SU-DHL-6 (cell line): ENCODE results near the gene KLHL22.

Source experiments
- H2AFZ ChIP-seq: fragments of 200-600 bp; sonication (generic); 2 replicates; pipeline ENCODE4 v1.6.1; 2014; ENCODE audit warnings: low read depth, mild to moderate bottlenecking, moderate library complexity, mixed read lengths, antibody characterized with exemption, low read length; ENCODE audit not compliant: severe bottlenecking
- H3F3A ChIP-seq: fragments of 200-600 bp; shearing (Covaris generic); 2 replicates; pipeline ENCODE4 v1.6.0; 2016; ENCODE audit warnings: antibody characterized with exemption, mild to moderate bottlenecking; ENCODE audit not compliant: insufficient read depth
- H3K27ac ChIP-seq: fragments of 200-600 bp; sonication (generic); 2 replicates; pipeline ENCODE4 v1.5.1; 2016; ENCODE audit warnings: low read depth, mild to moderate bottlenecking, low read length, moderate library complexity, mixed read lengths
- H3K27me3 ChIP-seq: fragments of 200-600 bp; sonication (generic), shearing (Covaris generic); 2 replicates; pipeline ENCODE4 v1.6.0; 2014; ENCODE audit warnings: mild to moderate bottlenecking, low read length
- H3K36me3 ChIP-seq: fragments of 200-600 bp; sonication (generic); 2 replicates; pipeline ENCODE4 v1.6.1; 2014; ENCODE audit warnings: mild to moderate bottlenecking, low read length, mixed read lengths
- H3K4me2 ChIP-seq: fragments of 300-600, 200-600 bp; shearing (Covaris generic), sonication (generic); 2 replicates; pipeline ENCODE4 v1.6.0; 2014; ENCODE audit warnings: low read length, low read depth, mild to moderate bottlenecking; ENCODE audit not compliant: poor library complexity, severe bottlenecking
- H3K4me3 ChIP-seq: fragments of 200-600 bp; sonication (generic); 2 replicates; pipeline ENCODE4 v1.5.1; 2014; ENCODE audit warnings: antibody characterized with exemption, low read length, mild to moderate bottlenecking, mixed read lengths; ENCODE audit not compliant: insufficient read depth, poor library complexity, severe bottlenecking
- H3K79me2 ChIP-seq: fragments of 200-600 bp; sonication (generic); 2 replicates; pipeline ENCODE4 v1.6.1; 2014; ENCODE audit warnings: mild to moderate bottlenecking, low read length, moderate library complexity; ENCODE audit not compliant: insufficient read depth
- H3K9ac ChIP-seq: fragments of 200-600 bp; sonication (generic); 2 replicates; pipeline ENCODE4 v1.7.0; 2014; ENCODE audit warnings: mild to moderate bottlenecking, low read length
- H3K9me2 ChIP-seq: fragments of 200-600 bp; sonication (generic); replicated peaks from 2 replicates; pipeline ENCODE4 v1.6.1; 2014; ENCODE audit warnings: low read length; ENCODE audit not compliant: insufficient read depth
- H3K9me3 ChIP-seq: fragments of 200-600 bp; sonication (generic); 2 replicates; pipeline ENCODE4 v1.6.1; 2014; ENCODE audit warnings: low read length, mixed read lengths; ENCODE audit not compliant: insufficient read depth
- H4K20me1 ChIP-seq: fragments of 200-600 bp; sonication (generic); 2 replicates; pipeline ENCODE4 v1.6.1; 2014; ENCODE audit warnings: low read depth, mild to moderate bottlenecking, antibody characterized with exemption, low read length, moderate library complexity, mixed read lengths
- EZH2phosphoT487 ChIP-seq: fragments of 200-600 bp; sonication (generic), shearing (Covaris generic); conservative IDR thresholded peaks from 2 replicates; pipeline ENCODE4 v1.6.1; 2018; ENCODE audit warnings: mild to moderate bottlenecking, antibody characterized with exemption, low read length, moderate library complexity, mixed read lengths
- TF ChIP-seq, protein P1 (sequence below): fragments of 200-600 bp; sonication (generic); IDR thresholded peaks from one replicate; pipeline ENCODE4 v1.5.1; 2017; ENCODE audit warnings: antibody characterized with exemption, mild to moderate bottlenecking, low read length, moderate library complexity; ENCODE audit not compliant: insufficient read depth, poor library complexity, severe bottlenecking

The KLHL22 gene

DNA sequence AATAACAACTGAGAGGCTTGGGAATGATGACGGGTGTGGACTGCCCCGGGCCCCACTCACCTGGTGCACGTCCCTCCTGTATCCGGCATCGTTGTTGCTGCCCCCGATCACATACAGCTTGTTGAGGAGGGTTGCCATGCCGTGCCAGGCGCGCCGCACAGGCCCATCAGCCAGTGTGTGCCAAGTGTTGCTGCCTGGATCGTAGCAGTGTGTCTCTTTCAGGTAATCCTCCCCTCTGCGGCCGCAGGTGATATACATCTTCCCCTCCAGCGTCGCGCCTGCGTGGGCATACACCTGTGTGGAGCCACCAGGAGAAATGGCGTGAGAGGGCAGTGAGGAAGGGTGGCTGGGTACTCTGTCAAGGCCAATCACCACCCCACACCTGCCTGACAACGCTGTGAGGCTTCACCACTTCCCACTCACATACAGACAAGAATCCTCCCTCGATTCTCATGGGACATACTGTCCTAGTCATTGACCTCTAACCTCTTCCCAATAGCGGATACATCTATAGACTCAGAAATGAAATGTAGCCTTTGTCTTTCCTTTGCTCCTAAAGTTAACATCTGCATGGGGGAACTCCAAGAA, 49.1 kb downstream of the KLHL22 start:
- H3F3A ChIP-seq, result no peaks in the 10 kb centered on the region
- H4K20me1 ChIP-seq, result no peaks in the 10 kb centered on the region
- H3K4me2 ChIP-seq, result no peak overlapping the region
- H3K27me3 ChIP-seq, result no peaks in the 10 kb centered on the region
- H3K9me2 ChIP-seq, result no peaks in the 10 kb centered on the region
- H3K27ac ChIP-seq, result no peak overlapping the region
- H2AFZ ChIP-seq, result no peak overlapping the region
- no peak overlapping the region for H3K9ac ChIP-seq
- H3K36me3 ChIP-seq, result no peaks in the 10 kb centered on the region
- H3K79me2 ChIP-seq, result no peaks in the 10 kb centered on the region
- H3K4me3 ChIP-seq, result no peak overlapping the region
- TF ChIP-seq EZH2phosphoT487, result no peak
- TF ChIP-seq, protein P1, sequence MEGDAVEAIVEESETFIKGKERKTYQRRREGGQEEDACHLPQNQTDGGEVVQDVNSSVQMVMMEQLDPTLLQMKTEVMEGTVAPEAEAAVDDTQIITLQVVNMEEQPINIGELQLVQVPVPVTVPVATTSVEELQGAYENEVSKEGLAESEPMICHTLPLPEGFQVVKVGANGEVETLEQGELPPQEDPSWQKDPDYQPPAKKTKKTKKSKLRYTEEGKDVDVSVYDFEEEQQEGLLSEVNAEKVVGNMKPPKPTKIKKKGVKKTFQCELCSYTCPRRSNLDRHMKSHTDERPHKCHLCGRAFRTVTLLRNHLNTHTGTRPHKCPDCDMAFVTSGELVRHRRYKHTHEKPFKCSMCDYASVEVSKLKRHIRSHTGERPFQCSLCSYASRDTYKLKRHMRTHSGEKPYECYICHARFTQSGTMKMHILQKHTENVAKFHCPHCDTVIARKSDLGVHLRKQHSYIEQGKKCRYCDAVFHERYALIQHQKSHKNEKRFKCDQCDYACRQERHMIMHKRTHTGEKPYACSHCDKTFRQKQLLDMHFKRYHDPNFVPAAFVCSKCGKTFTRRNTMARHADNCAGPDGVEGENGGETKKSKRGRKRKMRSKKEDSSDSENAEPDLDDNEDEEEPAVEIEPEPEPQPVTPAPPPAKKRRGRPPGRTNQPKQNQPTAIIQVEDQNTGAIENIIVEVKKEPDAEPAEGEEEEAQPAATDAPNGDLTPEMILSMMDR, result no peak
- H3K9me3 ChIP-seq, result no peaks in the 10 kb centered on the region

GRCh38 chr22:20444325-20444724, 51.3 kb downstream of the KLHL22 start:
- TF ChIP-seq EZH2phosphoT487, result no peak
- TF ChIP-seq, protein P1, result no peak
- no peak overlapping the region for H3K27ac ChIP-seq
- no peaks in the 10 kb centered on the region for H3K9me2 ChIP-seq
- H4K20me1 ChIP-seq, result no peaks in the 10 kb centered on the region
- no peaks in the 10 kb centered on the region for H3K79me2 ChIP-seq
- no peak overlapping the region for H3K4me3 ChIP-seq
- H3K4me2 ChIP-seq, result no peak overlapping the region
- H3K9ac ChIP-seq, result no peak overlapping the region
- H2AFZ ChIP-seq, result no peak overlapping the region
- H3K9me3 ChIP-seq, result no peaks in the 10 kb centered on the region
- no peaks in the 10 kb centered on the region for H3K36me3 ChIP-seq
- no peaks in the 10 kb centered on the region for H3K27me3 ChIP-seq
- H3F3A ChIP-seq, result no peaks in the 10 kb centered on the region

- H3K9me3 ChIP-seq, result no peaks in the 10 kb centered on the region
- no peak overlapping the region for H2AFZ ChIP-seq
- no peaks in the 10 kb centered on the region for H3F3A ChIP-seq
- no peaks in the 10 kb centered on the region for H3K36me3 ChIP-seq
- H3K9me2 ChIP-seq, result no peaks in the 10 kb centered on the region
- TF ChIP-seq EZH2phosphoT487, result no peak
- H3K27ac ChIP-seq, result no peak overlapping the region
- H4K20me1 ChIP-seq, result no peaks in the 10 kb centered on the region
- H3K9ac ChIP-seq, result no peak overlapping the region
- H3K4me3 ChIP-seq, result no peak overlapping the region
- H3K79me2 ChIP-seq, result no peaks in the 10 kb centered on the region
- no peaks in the 10 kb centered on the region for H3K27me3 ChIP-seq
- no peak overlapping the region for H3K4me2 ChIP-seq
These were observed 52.9 kb downstream of the KLHL22 start for GRCh38 chr22:20442485-20443284.
